ENCODE measurements around the gene ANKRD36C. TPM values are rescaled to one million over a fixed set of nuclear protein-coding genes. Genes with fewer than 3 reads are reported as not detected.
"Not testable (repeated sequence)": the region's sequence is repeated elsewhere in the genome, so short reads cannot be mapped to it uniquely, and the experiment has no call there.

Gene ANKRD36C
- total RNA-seq, 1 donor from 2014 or later = 57.2 TPM

DNA sequence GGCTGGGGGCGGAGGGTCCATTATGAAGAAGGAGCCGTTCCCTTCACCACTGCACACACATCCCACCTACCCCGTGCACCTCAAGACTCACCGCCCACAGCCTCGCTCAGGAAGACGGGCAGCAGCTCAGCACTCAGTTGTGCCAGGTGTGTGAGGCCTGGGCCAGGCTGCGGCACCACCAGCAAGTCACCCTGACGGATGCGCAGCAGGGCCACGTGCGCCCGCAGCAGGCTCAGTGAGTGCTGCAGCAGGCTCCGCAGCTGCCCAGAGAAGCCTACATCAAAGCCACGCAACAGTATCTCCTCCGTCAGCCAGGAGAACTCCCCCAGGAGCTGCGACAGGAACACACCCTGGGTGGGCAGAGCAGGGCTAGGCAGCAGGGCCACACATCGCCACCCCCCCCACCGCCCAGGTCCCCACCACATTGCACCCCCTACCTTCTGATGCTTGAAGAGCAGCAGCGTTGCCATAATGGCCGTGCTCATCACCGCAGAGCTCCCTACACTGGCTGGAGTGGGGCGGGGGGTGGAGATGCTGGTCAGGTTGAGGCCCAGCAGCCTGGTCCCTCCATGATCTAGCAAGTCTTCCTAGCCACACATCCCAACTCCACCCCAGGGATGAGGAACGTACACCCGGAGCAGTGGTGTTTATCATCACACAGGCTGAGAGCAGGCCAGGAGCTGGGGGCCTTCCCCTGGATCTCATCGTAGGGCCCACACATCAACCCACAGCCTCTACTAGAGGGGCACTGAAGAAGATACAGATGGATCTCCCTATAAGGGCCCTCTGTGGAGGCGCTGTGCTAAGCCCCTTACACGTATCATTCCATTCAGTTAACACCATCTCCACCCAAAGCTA, 32.9 kb upstream of the ANKRD36C start:
- no peak overlapping the region for H3K27ac Mint-ChIP-seq
- intact Hi-C loops (cut with micrococcal nuclease) = loop anchor here (10.0 kb wide), 4 partner anchors 90 to 480 kb away; partner anchors contain the start of genes ADRA2B, CIAO1, NEURL3 and TMEM127

DNA sequence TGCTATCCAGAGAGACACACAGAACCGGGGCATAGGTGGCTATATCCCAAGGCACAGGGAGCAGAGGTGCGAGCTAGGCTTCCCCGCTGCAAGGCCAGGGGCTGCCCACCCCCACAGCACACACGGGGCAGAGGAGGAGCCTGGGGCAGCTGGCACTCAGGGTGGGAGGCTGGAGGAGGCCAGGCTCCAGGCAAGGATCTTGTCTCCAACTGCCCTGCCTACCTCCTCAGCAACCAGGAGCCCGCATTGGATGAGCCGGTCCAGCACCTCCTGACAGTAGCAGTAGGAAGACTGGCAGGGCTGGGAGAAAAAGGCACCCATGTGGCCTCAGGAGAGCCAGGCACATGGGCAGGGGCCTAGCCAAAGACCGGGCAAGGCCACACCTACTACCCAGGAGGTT, 32.1 kb upstream of the ANKRD36C start:
- DNase-seq; ATAC-seq (ENCODE audit: low read depth); H3K4me1 Mint-ChIP-seq; H3K27ac Mint-ChIP-seq; H3K9me3 Mint-ChIP-seq; H3K27me3 Mint-ChIP-seq; H3K4me3 Mint-ChIP-seq; H3K36me3 Mint-ChIP-seq (ENCODE audit: low read depth); POLR2A ChIA-PET: not testable (repeated sequence)
- intact Hi-C loops (cut with micrococcal nuclease) = loop anchor here (10.0 kb wide), 4 partner anchors 91 to 481 kb away; partner anchors contain the start of genes ADRA2B, CIAO1, NEURL3 and TMEM127
- CTCF ChIA-PET = interaction anchor here (1.2 to 2.3 kb wide), 3 partner anchors 151 to 481 kb away, joined by 3 to 17 read pairs (median 4); partner anchors contain the start of gene NEURL3

More for the DNA sequence above, 32.9 kb upstream of the ANKRD36C start:
- no peaks in the 10 kb centered on the region for H3K4me1 Mint-ChIP-seq
- no peaks in the 10 kb centered on the region for H3K36me3 Mint-ChIP-seq (ENCODE audit: low read depth)
- ATAC-seq (ENCODE audit: low read depth) (no peak), DNase-seq (no peak)
- no peak overlapping the region for H3K4me3 Mint-ChIP-seq
- TF ChIP-seq, protein P1, sequence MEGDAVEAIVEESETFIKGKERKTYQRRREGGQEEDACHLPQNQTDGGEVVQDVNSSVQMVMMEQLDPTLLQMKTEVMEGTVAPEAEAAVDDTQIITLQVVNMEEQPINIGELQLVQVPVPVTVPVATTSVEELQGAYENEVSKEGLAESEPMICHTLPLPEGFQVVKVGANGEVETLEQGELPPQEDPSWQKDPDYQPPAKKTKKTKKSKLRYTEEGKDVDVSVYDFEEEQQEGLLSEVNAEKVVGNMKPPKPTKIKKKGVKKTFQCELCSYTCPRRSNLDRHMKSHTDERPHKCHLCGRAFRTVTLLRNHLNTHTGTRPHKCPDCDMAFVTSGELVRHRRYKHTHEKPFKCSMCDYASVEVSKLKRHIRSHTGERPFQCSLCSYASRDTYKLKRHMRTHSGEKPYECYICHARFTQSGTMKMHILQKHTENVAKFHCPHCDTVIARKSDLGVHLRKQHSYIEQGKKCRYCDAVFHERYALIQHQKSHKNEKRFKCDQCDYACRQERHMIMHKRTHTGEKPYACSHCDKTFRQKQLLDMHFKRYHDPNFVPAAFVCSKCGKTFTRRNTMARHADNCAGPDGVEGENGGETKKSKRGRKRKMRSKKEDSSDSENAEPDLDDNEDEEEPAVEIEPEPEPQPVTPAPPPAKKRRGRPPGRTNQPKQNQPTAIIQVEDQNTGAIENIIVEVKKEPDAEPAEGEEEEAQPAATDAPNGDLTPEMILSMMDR (IDR thresholded peaks at IDR 0.05) = no peak
- H3K9me3 Mint-ChIP-seq = no peaks in the 10 kb centered on the region
- POLR2A ChIA-PET = no interaction called here
- H3K27me3 Mint-ChIP-seq = no peaks in the 10 kb centered on the region
- CTCF ChIA-PET = interaction anchor here (2.3 kb wide), 1 partner anchor 151 kb away, joined by 17 read pairs; no protein-coding TSS in a partner anchor

- H3K9me3 Mint-ChIP-seq; H3K36me3 Mint-ChIP-seq (ENCODE audit: low read depth); H3K27ac Mint-ChIP-seq; H3K27me3 Mint-ChIP-seq; H3K4me3 Mint-ChIP-seq; H3K4me1 Mint-ChIP-seq: not testable (repeated sequence)
- DNase-seq = peak; percentile 68
- ChIA-PET POLR2A (interaction anchor here (0.6 kb wide), 1 partner anchor 152 kb away, joined by 3 read pairs; no protein-coding TSS in a partner anchor), CTCF (interaction anchor here (0.7 to 2.3 kb wide), 10 partner anchors 11 to 486 kb away, joined by 3 to 17 read pairs (median 4); partner anchors contain the start of gene NEURL3)
- intact Hi-C loops (cut with micrococcal nuclease) = loop anchor here (10.0 kb wide), 4 partner anchors 92 to 482 kb away; partner anchors contain the start of genes ADRA2B, CIAO1, NEURL3 and TMEM127
- ATAC-seq (ENCODE audit: low read depth) = peak; percentile 99
These were observed 31.2 kb upstream of the ANKRD36C start for GRCh38 chr2:96022701-96023447.

GRCh38 chr2:96022126-96022525, 30.5 kb upstream of the ANKRD36C start:
- ATAC-seq (ENCODE audit: low read depth); DNase-seq; H3K27me3 Mint-ChIP-seq; H3K27ac Mint-ChIP-seq; H3K4me3 Mint-ChIP-seq; H3K4me1 Mint-ChIP-seq; H3K36me3 Mint-ChIP-seq (ENCODE audit: low read depth); H3K9me3 Mint-ChIP-seq: not testable (repeated sequence)
- POLR2A ChIA-PET = interaction anchor here (0.6 kb wide), 1 partner anchor 153 kb away, joined by 3 read pairs; no protein-coding TSS in a partner anchor
- intact Hi-C loops (cut with micrococcal nuclease) = loop anchor here (10.0 kb wide), 4 partner anchors 93 to 483 kb away; partner anchors contain the start of genes ADRA2B, CIAO1, NEURL3 and TMEM127
- CTCF ChIA-PET = interaction anchor here (0.7 to 2.3 kb wide), 9 partner anchors 11 to 487 kb away, joined by 3 to 17 read pairs (median 4); no protein-coding TSS in a partner anchor

- H3K27me3 Mint-ChIP-seq; ATAC-seq (ENCODE audit: low read depth); CTCF ChIA-PET; H3K27ac Mint-ChIP-seq; H3K4me1 Mint-ChIP-seq; DNase-seq; H3K9me3 Mint-ChIP-seq; H3K36me3 Mint-ChIP-seq (ENCODE audit: low read depth); H3K4me3 Mint-ChIP-seq; POLR2A ChIA-PET: not testable (repeated sequence)
- intact Hi-C loops (cut with micrococcal nuclease) = loop anchor here (10.0 kb wide), 4 partner anchors 94 to 484 kb away; partner anchors contain the start of genes ADRA2B, CIAO1, NEURL3 and TMEM127
These were observed 29.5 kb upstream of the ANKRD36C start for GRCh38 chr2:96021142-96021541.

DNA sequence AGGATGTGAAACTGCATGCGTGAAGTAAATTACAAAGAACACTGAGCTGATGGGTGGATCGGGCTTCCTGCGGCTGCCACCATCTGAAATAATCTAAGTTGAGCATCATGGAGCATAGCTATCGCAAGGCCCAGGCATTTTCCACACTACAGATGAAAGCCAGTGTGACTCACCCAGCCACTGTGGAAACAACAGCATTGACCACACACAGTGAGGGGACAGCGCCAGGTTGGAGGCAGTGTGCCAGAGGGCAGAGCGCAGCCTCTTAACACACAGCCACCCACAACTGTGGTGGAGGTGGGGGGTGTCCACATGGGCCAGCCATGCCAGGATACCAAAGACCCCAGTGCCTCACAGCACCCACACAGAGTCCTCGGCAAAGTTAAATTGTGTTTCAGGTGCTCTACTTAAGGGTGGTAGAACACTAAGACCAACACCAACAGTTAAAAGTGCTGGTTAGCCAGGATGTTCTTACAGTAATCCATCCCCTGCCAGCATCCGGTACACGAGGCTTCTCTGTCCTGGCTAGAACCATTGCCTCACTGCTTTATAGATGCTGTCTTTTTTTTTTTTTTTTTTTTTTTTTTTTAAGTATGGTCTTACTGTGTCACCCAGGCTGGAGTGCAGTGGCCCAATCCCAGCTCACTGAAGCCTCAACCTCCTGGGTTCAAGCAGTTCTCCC, 28.4 kb upstream of the ANKRD36C start:
- intact Hi-C loops (cut with micrococcal nuclease) = loop anchor here (10.0 kb wide), 4 partner anchors 95 to 485 kb away; partner anchors contain the start of genes ADRA2B, CIAO1, NEURL3 and TMEM127
- not testable (repeated sequence) for H3K27ac Mint-ChIP-seq

GRCh38 chr2:96016321-96016720, 24.7 kb upstream of the ANKRD36C start:
- H3K4me3 Mint-ChIP-seq; CTCF ChIA-PET; DNase-seq; POLR2A ChIA-PET; H3K27me3 Mint-ChIP-seq; H3K9me3 Mint-ChIP-seq; intact Hi-C loops (cut with micrococcal nuclease); ATAC-seq (ENCODE audit: low read depth); H3K27ac Mint-ChIP-seq; H3K4me1 Mint-ChIP-seq; H3K36me3 Mint-ChIP-seq (ENCODE audit: low read depth): not testable (repeated sequence)

More for the DNA sequence above, 28.4 kb upstream of the ANKRD36C start:
- ATAC-seq (ENCODE audit: low read depth); DNase-seq; CTCF ChIA-PET; H3K4me1 Mint-ChIP-seq; H3K27me3 Mint-ChIP-seq; H3K9me3 Mint-ChIP-seq; H3K36me3 Mint-ChIP-seq (ENCODE audit: low read depth); POLR2A ChIA-PET; H3K4me3 Mint-ChIP-seq: not testable (repeated sequence)

DNA sequence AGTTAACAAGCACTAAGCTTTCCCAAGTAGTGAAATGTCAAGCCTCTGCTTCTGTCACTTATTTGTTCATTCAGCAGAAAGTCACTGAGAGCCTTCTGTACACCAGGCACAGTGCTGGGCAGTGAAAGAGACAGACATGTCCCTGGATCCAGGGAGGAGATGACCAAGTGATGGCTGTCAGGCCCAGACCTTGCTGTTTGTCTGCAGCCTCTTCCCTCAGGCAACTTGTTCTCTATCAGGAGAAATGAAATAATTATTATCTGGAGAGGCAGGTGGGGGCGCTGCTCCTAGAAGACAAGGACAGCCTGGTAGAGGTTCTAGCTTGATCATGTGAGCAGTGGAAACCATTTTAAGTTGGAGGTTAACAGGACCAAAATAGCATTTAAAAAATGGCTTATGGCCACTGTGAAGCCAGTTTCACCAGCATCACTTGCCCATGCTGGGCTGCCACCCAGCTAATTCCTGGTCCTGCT, 21.2 kb upstream of the ANKRD36C start:
- intact Hi-C loops (cut with micrococcal nuclease); CTCF ChIA-PET; H3K4me3 Mint-ChIP-seq; H3K27me3 Mint-ChIP-seq; H3K9me3 Mint-ChIP-seq; ATAC-seq (ENCODE audit: low read depth); H3K4me1 Mint-ChIP-seq; H3K27ac Mint-ChIP-seq; H3K36me3 Mint-ChIP-seq (ENCODE audit: low read depth); DNase-seq: not testable (repeated sequence)
- POLR2A ChIA-PET = interaction anchor here (0.6 kb wide), 1 partner anchor 137 kb away, joined by 15 read pairs; no protein-coding TSS in a partner anchor

- H3K36me3 Mint-ChIP-seq (ENCODE audit: low read depth); H3K4me3 Mint-ChIP-seq; H3K9me3 Mint-ChIP-seq; H3K27me3 Mint-ChIP-seq; H3K4me1 Mint-ChIP-seq; intact Hi-C loops (cut with micrococcal nuclease); ATAC-seq (ENCODE audit: low read depth); H3K27ac Mint-ChIP-seq; DNase-seq: not testable (repeated sequence)
- POLR2A ChIA-PET = interaction anchor here (0.6 kb wide), 1 partner anchor 138 kb away, joined by 15 read pairs; no protein-coding TSS in a partner anchor
- CTCF ChIA-PET = interaction anchor here (1.2 kb wide), 1 partner anchor 10 kb away, joined by 4 read pairs; no protein-coding TSS in a partner anchor
These were observed 20.6 kb upstream of the ANKRD36C start for GRCh38 chr2:96012086-96012791.

Measured in activated B cell treated with CpG ODN at 0.5 μM for 24 hours (primary cell).